Pancreas (tissue), 10 donors: Measurements from ENCODE around the gene PRRC1. TPM values are rescaled to one million over a fixed set of nuclear protein-coding genes. Genes with fewer than 3 reads are reported as not detected.
A peak's percentile ranks its signal among the peaks of the same experiment; 100 is the strongest.
"Not testable (repeated sequence)": the region's sequence is repeated elsewhere in the genome, so short reads cannot be mapped to it uniquely, and the experiment has no call there.

Source experiments
- ATAC-seq, 4 donors: fragments of 200-7000 bp; cut with Tn5 transposase; one replicate each; pipeline versions ENCODE4 v1.8.0 to v1.9.1; 2020; ENCODE audit warnings: mild to moderate bottlenecking in 4 of 4, moderate library complexity in 4 of 4
- DNase-seq, 6 donors: peaks; one replicate each; pipeline ENCODE4 v3.0.0-alpha.2; 2020
- FAIRE-seq: peaks from 2 replicates; lab custom pipeline; 2012; peaks lifted over from hg19 to GRCh38; lab: Jason Lieb, UNC
- H3K27ac ChIP-seq, 4 donors: fragments of 200-600 bp; sonication (generic); 1 replicate in 3 of 4; 2 replicates in 1 of 4; pipeline versions ENCODE4 v1.5.0 to v1.8.0; 2020
- H3K27me3 ChIP-seq, 4 donors: fragments of 200-600 bp; one replicate each; pipeline ENCODE4 v1.8.0; 2021
- H3K36me3 ChIP-seq, 3 donors: fragments of 200-600 bp; sonication (generic) in 1 of 3; one replicate each; pipeline versions ENCODE4 v1.5.0 to v1.8.0; 2020 to 2021
- H3K4me1 ChIP-seq, 3 donors: fragments of 200-600 bp; one replicate each; pipeline ENCODE4 v1.8.0; 2021
- H3K4me3 ChIP-seq, 4 donors: fragments of 200-600 bp; sonication (generic) in 2 of 4; one replicate each; pipeline versions ENCODE4 v1.5.0 to v1.8.0; 2020 to 2021
- H3K9me3 ChIP-seq, 4 donors: fragments of 200-600 bp; one replicate each; pipeline ENCODE4 v1.8.0; 2021
- CTCF ChIP-seq, 4 donors: fragments of 200-600 bp; sonication (generic) in 3 of 4; IDR thresholded peaks; one replicate each; pipeline versions ENCODE4 v1.5.0 to v1.8.0; 2021; ENCODE audit warnings: antibody characterized with exemption in 4 of 4
- WGBS, 2 donors: extraction: QIAGEN DNeasy Blood & Tissue Kit; methylation state at CpG; one replicate each; pipeline ENCODE4 v1.1.7; 2013; 5-methylcytosine and 5-hydroxymethylcytosine counted together
- intact Hi-C, 3 donors: fragments of 100-400 bp; cut with DNase I; formaldehyde crosslinking; loops; one replicate each; pipeline versions ENCODE4 v1.11.1 to v1.14.2; 2022
- polyA plus RNA-seq, 2 donors: library from polyadenylated mRNA; stranded (reverse); fragments of 200-250 nt; gene quantifications; one replicate each; pipeline ENCODE4 v1.2.3, GENCODE V29; 2013
- total RNA-seq, 6 donors: library from RNA; stranded (reverse); fragmentation: NEBNext Ultra II Directional in 4 of 6; extraction: Animal tissue kit (Norgen Biotek cat#: 25700) in 4 of 6; gene quantifications; one replicate each; pipeline versions ENCODE4 v1.2.1 to v1.2.4, GENCODE V29; 2021 to 2023
- donor health status: healthy with polysubstance abuse.
- donor health status: DM: no; HTN: no; CAD: no; lungs with moderate emphysema.
- donor health status: DM: no; HTN: no; CAD: no.
- donor health status: control.
- donor health status: control.
- donor health status: Bipolar disorder and iron deficiency.
- donor health status: DM: yes; HTN: yes; CAD: no.
- donor health status: DM: no; HTN: no; CAD: no.
- donor health status: DM: no; HTN: no; CAD: no.
- donor health status: DM: yes; HTN: yes; CAD: no.

The PRRC1 gene
- total and polyA plus RNA-seq, 8 donors, result 17.7 to 46.7 (median 30.7) TPM

DNA sequence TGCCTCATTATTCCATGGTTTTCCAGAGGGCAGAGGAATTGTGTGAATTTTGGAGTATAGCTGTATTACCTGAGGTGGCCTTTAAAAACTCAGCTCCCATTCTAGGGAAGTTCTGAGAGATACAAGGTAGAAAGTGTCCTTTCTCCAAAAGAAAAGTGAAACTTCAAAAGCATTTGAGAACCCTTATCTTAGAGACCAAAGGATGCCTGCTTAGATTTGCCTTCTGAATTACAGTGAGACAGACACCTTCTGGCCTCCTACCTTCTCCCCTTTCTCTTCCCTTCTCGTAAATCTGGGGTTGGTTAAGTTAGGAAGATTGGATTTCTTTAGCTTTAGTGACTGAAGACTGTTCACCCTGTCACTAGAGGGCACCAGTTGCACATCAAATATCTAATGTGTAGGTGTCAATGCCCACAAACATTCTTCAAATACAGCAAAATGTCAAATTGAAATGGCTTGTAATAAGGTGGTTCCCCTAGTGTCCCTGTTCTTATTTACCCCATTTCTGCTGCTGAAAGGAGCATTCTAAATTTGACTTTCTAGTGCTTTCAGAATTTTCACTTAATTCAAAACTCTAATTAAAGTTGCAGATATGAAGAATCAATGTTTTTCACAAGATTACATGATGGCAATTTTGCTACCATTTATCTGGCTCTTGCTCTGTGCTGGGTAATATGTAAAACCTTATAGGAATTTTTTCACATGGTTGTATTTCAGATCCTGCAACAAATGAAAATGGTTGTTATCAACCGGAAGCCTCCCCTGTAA lies 46.7 kb downstream of the PRRC1 start:
- peak; percentile 41 for FAIRE-seq
- peak in 3 of 6 donors; percentile 21 to 52 (median 39) for DNase-seq
- Histone ChIP-seq H3K4me1 (peaks cover 0 to 4% (median 0%) of the 10 kb centered on the region in 3 donors), H3K9me3 (no peaks in the 10 kb centered on the region), H3K27me3 (no peaks in the 10 kb centered on the region), H3K4me3 (no peak overlapping the region), H3K36me3 (no peaks in the 10 kb centered on the region), H3K27ac (no peak overlapping the region)
- ATAC-seq, result peak; percentile 68 to 94 (median 90)
- intact Hi-C loops, result loop anchor here in 1 of 3 donors (10.0 kb wide), 1 partner anchor 641 kb away; no protein-coding TSS in a partner anchor
- WGBS, 2 donors, result 53 to 63% methylated on average over 2 of the region's 2 CpGs
- peak in 3 of 4 donors; percentile 46 to 50 (median 47) for TF ChIP-seq CTCF (IDR thresholded peaks at IDR 0.05)

GRCh38 chr5:127565586-127566270 lies 48.3 kb downstream of the PRRC1 start:
- Histone ChIP-seq H3K36me3 (no peaks in the 10 kb centered on the region), H3K4me3 (no peak overlapping the region), H3K9me3 (no peaks in the 10 kb centered on the region), H3K27me3 (no peaks in the 10 kb centered on the region), H3K4me1 (peaks cover 0 to 4% (median 0%) of the 10 kb centered on the region in 3 donors), H3K27ac (no peak overlapping the region)
- no peak for DNase-seq
- TF ChIP-seq CTCF (IDR thresholded peaks at IDR 0.05), result no peak
- WGBS, 2 donors, result 75 to 77% methylated on average over 1 of the region's 1 CpG
- no peak for FAIRE-seq
- no peak for ATAC-seq
- intact Hi-C loops, result loop anchor here in 2 of 3 donors (5.0 to 10.0 kb wide), 2 partner anchors 632 to 639 kb away; no protein-coding TSS in a partner anchor

DNA sequence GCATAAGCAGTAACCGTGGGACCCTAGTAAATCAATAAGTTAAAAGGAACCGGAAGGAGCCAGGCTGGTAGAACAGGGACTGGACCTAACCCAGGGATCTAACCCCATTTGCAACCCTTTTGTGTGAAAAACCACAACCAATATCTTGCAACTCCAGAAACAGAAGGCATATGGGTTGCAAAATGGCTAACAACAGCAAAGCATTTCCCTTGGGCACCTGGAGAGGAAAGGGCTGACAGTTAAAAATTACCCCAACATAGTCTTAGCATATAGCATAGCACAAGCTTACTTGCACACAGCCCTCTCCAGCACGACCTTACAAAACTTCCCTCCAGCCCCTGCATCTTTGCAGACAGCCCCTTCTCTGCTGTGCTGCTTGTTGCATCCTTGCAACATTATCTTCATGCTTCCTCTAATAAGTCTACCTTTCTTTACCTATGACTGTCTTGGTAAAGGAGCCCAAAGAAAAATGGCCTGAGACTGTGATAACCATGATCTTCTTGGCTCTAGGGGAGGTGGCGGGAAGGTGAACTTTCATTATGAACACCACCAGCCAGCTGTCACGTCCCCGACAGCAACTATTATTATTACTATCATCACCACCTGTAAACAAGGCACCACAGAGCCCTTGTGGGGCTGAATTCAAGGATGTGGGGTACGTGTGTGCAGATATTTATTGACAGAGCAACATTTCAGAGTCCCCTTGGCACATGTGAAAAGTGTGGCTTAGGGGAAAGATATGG lies 49.8 kb downstream of the PRRC1 start:
- Histone ChIP-seq H3K36me3 (no peaks in the 10 kb centered on the region), H3K9me3 (no peaks in the 10 kb centered on the region), H3K4me3 (no peak overlapping the region), H3K27me3 (no peaks in the 10 kb centered on the region), H3K4me1 (peaks cover 0 to 4% (median 0%) of the 10 kb centered on the region in 3 donors), H3K27ac (no peak overlapping the region)
- 43 to 59% methylated on average over 7 of the region's 7 CpGs for WGBS, 2 donors
- intact Hi-C loops, result loop anchor here in 2 of 3 donors (5.0 to 10.0 kb wide), 2 partner anchors 630 to 638 kb away; no protein-coding TSS in a partner anchor
- FAIRE-seq (no peak), DNase-seq (no peak), ATAC-seq (no peak)
- TF ChIP-seq CTCF (IDR thresholded peaks at IDR 0.05), result no peak

- intact Hi-C loops, result loop anchor here in 2 of 3 donors (5.0 to 10.0 kb wide), 2 partner anchors 629 to 637 kb away; no protein-coding TSS in a partner anchor
- no peaks in the 10 kb centered on the region for H3K36me3 ChIP-seq
- TF ChIP-seq CTCF (IDR thresholded peaks at IDR 0.05), result no peak
- no peaks in the 10 kb centered on the region for H3K27me3 ChIP-seq
- ATAC-seq (no peak), DNase-seq (no peak), FAIRE-seq (no peak)
- no peak overlapping the region for H3K27ac ChIP-seq
- H3K9me3 ChIP-seq, result no peaks in the 10 kb centered on the region
- 58 to 59% methylated on average over 3 of the region's 3 CpGs for WGBS, 2 donors
- H3K4me3 ChIP-seq, result no peak overlapping the region
- peaks cover 0 to 4% (median 0%) of the 10 kb centered on the region in 3 donors for H3K4me1 ChIP-seq
Measured at GRCh38 chr5:127568166-127568565, 50.7 kb downstream of the PRRC1 start.

DNA sequence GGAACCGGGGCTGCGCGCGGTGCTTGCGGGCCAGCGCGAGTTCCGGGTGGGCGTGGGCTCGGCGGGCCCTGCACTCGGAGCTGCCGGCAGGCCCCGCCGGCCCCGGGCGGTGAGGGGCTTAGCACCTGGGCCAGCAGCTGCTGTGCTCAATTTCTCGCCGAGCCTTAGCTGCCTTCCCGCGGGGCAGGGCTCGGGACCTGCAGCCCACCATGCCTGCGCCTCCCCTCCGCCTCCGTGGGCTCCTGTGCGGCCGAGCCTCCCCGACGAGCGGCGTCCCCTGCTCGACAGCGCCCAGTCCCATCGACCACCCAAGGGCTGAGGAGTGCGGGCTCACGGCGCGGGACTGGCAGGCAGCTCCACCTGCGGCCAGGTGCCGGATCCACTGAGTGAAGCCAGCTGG lies 52.0 kb downstream of the PRRC1 start:
- intact Hi-C loops, result loop anchor here in 2 of 3 donors (5.0 to 10.0 kb wide), 2 partner anchors 628 to 635 kb away; no protein-coding TSS in a partner anchor

More for the DNA sequence above, 52.0 kb downstream of the PRRC1 start:
- not testable (repeated sequence) for H3K4me1 ChIP-seq, ATAC-seq, FAIRE-seq, H3K27ac ChIP-seq, H3K9me3 ChIP-seq, H3K4me3 ChIP-seq, H3K27me3 ChIP-seq, H3K36me3 ChIP-seq
- DNase-seq, result peak in 1 of 6 donors; percentile 63
- whole genome bisulfite sequencing, 2 donors, result 51 to 62% methylated on average over 40 of the region's 40 CpGs
